Upper lobe of left lung (tissue), 6 donors: Measurements from ENCODE around the gene ACVR1. TPM values are rescaled to one million over a fixed set of nuclear protein-coding genes. Genes with fewer than 3 reads are reported as not detected.

Experiments
- ATAC-seq, 2 donors: fragments of 200-7000 bp; cut with Tn5 transposase; one replicate each; pipeline ENCODE4 v1.9.1; 2022; ENCODE audit warnings: mild to moderate bottlenecking in 2 of 2, moderate library complexity in 2 of 2; ENCODE audit not compliant: low FRiP score in 2 of 2
- DNase-seq, 2 donors: peaks; one replicate each; pipeline ENCODE4 v3.0.0-alpha.2; 2019 to 2020
- H3K27ac ChIP-seq, 4 donors: fragments of 200-600 bp; sonication (generic); one replicate each; pipeline ENCODE4 v1.5.1; 2016 to 2019
- H3K27me3 ChIP-seq, 4 donors: fragments of 200-600 bp; sonication (generic); one replicate each; pipeline ENCODE4 v1.5.1; 2017 to 2019
- H3K36me3 ChIP-seq, 4 donors: fragments of 200-600 bp; sonication (generic); one replicate each; pipeline ENCODE4 v1.5.1; 2016 to 2019
- H3K4me1 ChIP-seq, 4 donors: fragments of 200-600 bp; sonication (generic); one replicate each; pipeline ENCODE4 v1.5.1; 2018 to 2019
- H3K4me3 ChIP-seq, 4 donors: fragments of 200-600 bp; sonication (generic); one replicate each; pipeline ENCODE4 v1.5.1; 2017 to 2019; ENCODE audit warnings: mild to moderate bottlenecking in 2 of 4, moderate library complexity in 1 of 4
- H3K9me3 ChIP-seq, 4 donors: fragments of 200-600 bp; sonication (generic); one replicate each; pipeline ENCODE4 v1.5.1; 2018 to 2019
- CTCF ChIP-seq, 6 experiments: fragments of 450-650 bp in 4 of 6; fragments of 200-600 bp in 2 of 6; sonication (generic) in 2 of 6; IDR thresholded peaks; one replicate each; pipeline ENCODE4 v1.5.1; 2016 to 2019; ENCODE audit warnings: antibody characterized with exemption in 6 of 6
- EP300 ChIP-seq, 4 donors: sonication (generic); formaldehyde crosslinking; IDR thresholded peaks; one replicate each; pipeline ENCODE4 v1.5.1; 2017; ENCODE audit warnings: antibody characterized with exemption in 4 of 4, control low read depth in 2 of 4
- POLR2A ChIP-seq, 4 donors: fragments of 450-650 bp; IDR thresholded peaks; one replicate each; pipeline ENCODE4 v1.5.1; 2016 to 2017; ENCODE audit warnings: antibody characterized with exemption in 4 of 4, mild to moderate bottlenecking in 2 of 4
- POLR2AphosphoS5 ChIP-seq, 2 donors: sonication (generic); formaldehyde crosslinking; IDR thresholded peaks; one replicate each; pipeline ENCODE4 v1.5.1; 2017; ENCODE audit warnings: antibody characterized with exemption in 2 of 2
- whole genome bisulfite sequencing, 2 donors: methylation state at CpG; one replicate each; pipeline ENCODE4 v1.1.5; 2017 to 2018; 5-methylcytosine and 5-hydroxymethylcytosine counted together
- total RNA-seq, 6 donors: library from RNA; depleted of rRNA in 4 of 6; stranded (reverse); fragments of >200 nt in 4 of 6; gene quantifications; one replicate each; pipeline versions ENCODE4 v1.1.0 to v1.2.1, GENCODE V29; 2016 to 2021
- donor health status: DM: no; HTN: no; CAD: no; lungs with moderate emphysema.
- donor health status: DM: no; HTN: yes; CAD: no; lungs with severe emphysema.

Gene ACVR1
- total RNA-seq, 6 donors from 2014 or later = 16.4 to 38.8 (median 25.8) TPM

GRCh38 chr2:157901325-157901724, 25.2 kb upstream of the ACVR1 start:
- ATAC-seq (no peak), DNase-seq (no peak)
- Histone ChIP-seq H3K4me1 (peaks cover 0 to 7% (median 2%) of the 10 kb centered on the region in 4 donors), H3K27me3 (no peaks in the 10 kb centered on the region), H3K27ac (no peak overlapping the region), H3K9me3 (no peaks in the 10 kb centered on the region), H3K36me3 (no peaks in the 10 kb centered on the region), H3K4me3 (no peak overlapping the region)
- TF ChIP-seq POLR2AphosphoS5 (IDR thresholded peaks at IDR 0.05) (no peak), POLR2A (IDR thresholded peaks at IDR 0.05) (no peak), CTCF (IDR thresholded peaks at IDR 0.05) (no peak), EP300 (IDR thresholded peaks at IDR 0.05) (no peak)
- 61 to 64% methylated on average over 3 of the region's 3 CpGs for WGBS, 2 donors

GRCh38 chr2:157900684-157901083, 24.6 kb upstream of the ACVR1 start:
- 47 to 88% methylated on average over 2 of the region's 2 CpGs for WGBS, 2 donors
- H3K9me3 ChIP-seq = no peaks in the 10 kb centered on the region
- no peak overlapping the region for H3K27ac ChIP-seq
- ATAC-seq (no peak), DNase-seq (no peak)
- H3K36me3 ChIP-seq = no peaks in the 10 kb centered on the region
- no peak for TF ChIP-seq CTCF (IDR thresholded peaks at IDR 0.05)
- TF ChIP-seq POLR2A (IDR thresholded peaks at IDR 0.05) = no peak
- TF ChIP-seq EP300 (IDR thresholded peaks at IDR 0.05) = no peak
- no peak for TF ChIP-seq POLR2AphosphoS5 (IDR thresholded peaks at IDR 0.05)
- H3K27me3 ChIP-seq = no peaks in the 10 kb centered on the region
- peaks cover 0 to 7% (median 2%) of the 10 kb centered on the region in 4 donors for H3K4me1 ChIP-seq
- H3K4me3 ChIP-seq = no peak overlapping the region

- no peaks in the 10 kb centered on the region for H3K27me3 ChIP-seq
- ATAC-seq (peak in 1 of 2 donors; percentile 72), DNase-seq (peak in 1 of 2 donors; percentile 25)
- WGBS, 2 donors = 62 to 64% methylated on average over 2 of the region's 2 CpGs
- peaks cover 0 to 7% (median 2%) of the 10 kb centered on the region in 4 donors for H3K4me1 ChIP-seq
- H3K27ac ChIP-seq = peak overlapping the region in 1 of 4 donors; percentile 16
- no peaks in the 10 kb centered on the region for H3K36me3 ChIP-seq
- H3K4me3 ChIP-seq = no peak overlapping the region
- no peaks in the 10 kb centered on the region for H3K9me3 ChIP-seq
- TF ChIP-seq POLR2AphosphoS5 (IDR thresholded peaks at IDR 0.05) = no peak
- TF ChIP-seq POLR2A (IDR thresholded peaks at IDR 0.05) = no peak
- TF ChIP-seq CTCF (IDR thresholded peaks at IDR 0.05) = no peak
- no peak for TF ChIP-seq EP300 (IDR thresholded peaks at IDR 0.05)
These were observed 24.1 kb upstream of the ACVR1 start for GRCh38 chr2:157900203-157900602.

DNA sequence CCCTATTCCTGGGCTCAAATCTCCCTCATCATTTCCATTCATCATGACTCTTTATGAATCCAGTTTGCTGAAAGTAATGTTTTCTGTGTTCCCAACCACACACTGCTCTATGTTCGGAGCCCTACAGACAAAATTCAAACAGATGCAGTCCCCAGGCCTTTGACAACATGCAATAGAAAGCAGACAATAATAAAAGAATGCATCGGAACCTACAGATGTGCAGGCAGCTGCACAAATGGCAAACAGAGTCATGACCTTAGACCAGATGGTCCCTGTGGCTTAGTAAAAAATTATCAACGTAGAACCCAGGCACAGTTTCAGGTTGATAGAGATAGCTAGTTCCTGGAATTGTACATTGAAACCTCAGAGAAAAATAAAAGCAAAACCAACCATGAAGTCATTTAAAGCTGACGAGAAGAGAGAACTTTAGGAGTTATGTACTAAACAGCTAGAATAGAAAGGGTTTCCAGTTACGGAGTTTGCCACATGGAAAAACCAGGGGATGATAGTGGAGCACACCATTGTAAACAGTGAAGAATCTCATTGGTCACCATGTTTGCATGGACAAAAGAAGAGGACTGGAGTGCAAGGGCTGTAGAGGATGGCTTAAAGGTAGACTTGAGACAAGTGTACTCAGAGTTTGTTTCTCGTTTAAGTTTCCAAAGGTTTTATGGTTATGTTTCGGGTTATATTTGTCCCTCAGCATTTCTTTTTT, 23.2 kb upstream of the ACVR1 start:
- TF ChIP-seq CTCF (IDR thresholded peaks at IDR 0.05) = no peak
- no peak for TF ChIP-seq EP300 (IDR thresholded peaks at IDR 0.05)
- no peak for TF ChIP-seq POLR2A (IDR thresholded peaks at IDR 0.05)
- TF ChIP-seq POLR2AphosphoS5 (IDR thresholded peaks at IDR 0.05) = no peak
- Histone ChIP-seq H3K4me1 (peaks cover 0 to 7% (median 2%) of the 10 kb centered on the region in 4 donors), H3K9me3 (no peaks in the 10 kb centered on the region), H3K27ac (peak overlapping the region in 1 of 4 donors; percentile 16), H3K36me3 (no peaks in the 10 kb centered on the region), H3K4me3 (no peak overlapping the region), H3K27me3 (no peaks in the 10 kb centered on the region)
- WGBS, 2 donors = 78 to 84% methylated on average over 7 of the region's 7 CpGs
- DNase-seq (no peak), ATAC-seq (no peak)

- peaks cover 0 to 7% (median 2%) of the 10 kb centered on the region in 4 donors for H3K4me1 ChIP-seq
- no peak overlapping the region for H3K27ac ChIP-seq
- no peaks in the 10 kb centered on the region for H3K27me3 ChIP-seq
- H3K36me3 ChIP-seq = no peaks in the 10 kb centered on the region
- no peaks in the 10 kb centered on the region for H3K9me3 ChIP-seq
- no peak overlapping the region for H3K4me3 ChIP-seq
- DNase-seq = peak in 1 of 2 donors; percentile 51
- WGBS, 2 donors = 47 to 76% methylated on average over 2 of the region's 2 CpGs
- TF ChIP-seq POLR2A (IDR thresholded peaks at IDR 0.05) (no peak), CTCF (IDR thresholded peaks at IDR 0.05) (no peak), EP300 (IDR thresholded peaks at IDR 0.05) (no peak), POLR2AphosphoS5 (IDR thresholded peaks at IDR 0.05) (no peak)
- ATAC-seq = peak in 1 of 2 donors; percentile 73
These were observed 22.5 kb upstream of the ACVR1 start for GRCh38 chr2:157898591-157898996.
